HepG2 (cell line): Measurements from ENCODE around the gene SOX9. TPM values are rescaled to one million over a fixed set of nuclear protein-coding genes. Genes with fewer than 3 reads are reported as not detected.

Experiments used
- ARID2 ChIP-seq: sonication (generic); formaldehyde crosslinking; IDR thresholded peaks from 2 replicates; pipeline ENCODE4 v1.8.1; 2022; ENCODE audit warnings: mild to moderate bottlenecking, missing genetic modification reagents, borderline replicate concordance
- DMAP1 ChIP-seq: IDR thresholded peaks from 2 replicates; pipeline ENCODE4 v1.6.1; 2016
- DZIP1 ChIP-seq: sonication (generic); formaldehyde crosslinking; IDR thresholded peaks from 2 replicates; pipeline ENCODE4 v1.5.0; 2020; ENCODE audit warnings: mild to moderate bottlenecking, missing genetic modification reagents
- ELK4 ChIP-seq: sonication (generic); formaldehyde crosslinking; IDR thresholded peaks from 2 replicates; pipeline ENCODE4 v1.9.0; 2021; ENCODE audit warnings: missing genetic modification reagents, borderline replicate concordance
- FOSL2 ChIP-seq: sonication (generic); formaldehyde crosslinking; IDR thresholded peaks from 2 replicates; pipeline ENCODE4 v1.4.0; 2020; ENCODE audit warnings: missing genetic modification reagents
- HOXD1 ChIP-seq: sonication (generic); formaldehyde crosslinking; IDR thresholded peaks from 2 replicates; pipeline ENCODE4 v1.5.0; 2020; ENCODE audit warnings: missing genetic modification reagents
- KAT8 ChIP-seq: IDR thresholded peaks from 2 replicates; pipeline ENCODE4 v1.6.1; 2016; ENCODE audit warnings: missing genetic modification reagents, missing compliant biosample characterization
- PAWR ChIP-seq: sonication (generic); formaldehyde crosslinking; IDR thresholded peaks from 2 replicates; pipeline ENCODE4 v1.4.0; 2020; ENCODE audit warnings: missing genetic modification reagents, mild to moderate bottlenecking, borderline replicate concordance
- PBX3 ChIP-seq: sonication (generic); formaldehyde crosslinking; IDR thresholded peaks from 2 replicates; pipeline ENCODE4 v1.8.1; 2023; ENCODE audit warnings: missing genetic modification reagents, inconsistent platforms, borderline replicate concordance
- POGZ ChIP-seq: sonication (generic); formaldehyde crosslinking; IDR thresholded peaks from 2 replicates; pipeline ENCODE4 v1.4.0; 2020; ENCODE audit warnings: mild to moderate bottlenecking, missing genetic modification reagents
- RBM22 ChIP-seq: fragments of 200-400 bp; formaldehyde crosslinking; optimal IDR thresholded peaks from 2 replicates; pipeline ENCODE3; 2017; ENCODE audit warnings: mild to moderate bottlenecking, low read length, moderate library complexity
- ZBTB3 ChIP-seq: sonication (generic); formaldehyde crosslinking; IDR thresholded peaks from 2 replicates; pipeline ENCODE4 v1.4.0; 2020; ENCODE audit warnings: low read depth, mild to moderate bottlenecking, moderate library complexity, missing genetic modification reagents, borderline replicate concordance
- ZNF124 ChIP-seq: sonication (generic); formaldehyde crosslinking; IDR thresholded peaks from 2 replicates; pipeline ENCODE4 v1.4.0; 2020; ENCODE audit warnings: missing genetic modification reagents
- ZNF296 ChIP-seq: sonication (generic); formaldehyde crosslinking; conservative IDR thresholded peaks from 2 replicates; pipeline ENCODE4 v1.5.0; 2020; ENCODE audit warnings: mild to moderate bottlenecking, missing genetic modification reagents
- ZNF354B ChIP-seq: sonication (generic); formaldehyde crosslinking; IDR thresholded peaks from 2 replicates; pipeline ENCODE4 v1.8.0; 2022; ENCODE audit warnings: mild to moderate bottlenecking, missing genetic modification reagents
- ZNF432 ChIP-seq: sonication (generic); formaldehyde crosslinking; IDR thresholded peaks from 2 replicates; pipeline ENCODE4 v1.5.0; 2020; ENCODE audit warnings: missing genetic modification reagents, mild to moderate bottlenecking, borderline replicate concordance
- ZNF501 ChIP-seq: sonication (generic); formaldehyde crosslinking; IDR thresholded peaks from 2 replicates; pipeline ENCODE4 v1.5.1; 2020; ENCODE audit warnings: mild to moderate bottlenecking, moderate library complexity, missing genetic modification reagents
- ZNF530 ChIP-seq: sonication (generic); formaldehyde crosslinking; IDR thresholded peaks from 2 replicates; pipeline ENCODE4 v1.5.0; 2020; ENCODE audit warnings: low read depth, mild to moderate bottlenecking, missing genetic modification reagents
- ZNF556 ChIP-seq: sonication (generic); formaldehyde crosslinking; IDR thresholded peaks from 2 replicates; pipeline ENCODE4 v1.4.0; 2020; ENCODE audit warnings: mild to moderate bottlenecking, missing genetic modification reagents, borderline replicate concordance
- ZNF770 ChIP-seq: sonication (generic); formaldehyde crosslinking; IDR thresholded peaks from 2 replicates; pipeline ENCODE4 v1.5.0; 2020; ENCODE audit warnings: mild to moderate bottlenecking, missing genetic modification reagents
- ZNF83 ChIP-seq: sonication (generic); formaldehyde crosslinking; IDR thresholded peaks from 2 replicates; pipeline ENCODE4 v1.4.0; 2020; ENCODE audit warnings: missing genetic modification reagents, mild to moderate bottlenecking, borderline replicate concordance
- ZNF850 ChIP-seq: sonication (generic); formaldehyde crosslinking; conservative IDR thresholded peaks from 2 replicates; pipeline ENCODE4 v1.9.0; 2021; ENCODE audit warnings: mild to moderate bottlenecking, missing genetic modification reagents
- ZSCAN29 ChIP-seq: sonication (generic); formaldehyde crosslinking; conservative IDR thresholded peaks from 2 replicates; pipeline ENCODE4 v1.4.0; 2020; ENCODE audit warnings: mild to moderate bottlenecking, missing genetic modification reagents
- polyA plus RNA-seq, 8 experiments: library from polyadenylated mRNA; depleted of rRNA in 3 of 8; stranded (reverse) in 7 of 8; unstranded in 1 of 8; fragments of >200 nt; fragmentation: Illumina TruSeq in 4 of 8; extraction: Trizol in 4 of 8; gene quantifications; 2 replicates each; pipeline versions ENCODE4 v1.2.1 to v1.2.3, GENCODE V29; 2011 to 2016; ENCODE audit warnings: low read depth in 4 of 8, missing spikeins in 1 of 8, mixed read lengths in 1 of 8; ENCODE audit not compliant: insufficient read depth in 1 of 8
- total RNA-seq, 5 experiments: library from RNA; depleted of rRNA; stranded (reverse); fragments of >200 nt; fragmentation: Illumina TruSeq; extraction: Trizol; gene quantifications; 2 replicates each; pipeline ENCODE4 v1.2.3, GENCODE V29; 2016; ENCODE audit warnings: low read depth in 1 of 5

SOX9 gene
- total and polyA plus RNA-seq, 2 of the 13 experiments (the other 11 are each of a cell fraction or from before 2014, with no cell fraction given), result 16.1 to 27.6 TPM

GRCh38 chr17:72121164-72122009 is 567 bp downstream of the SOX9 start (continued):
- TF ChIP-seq KAT8 (no peak), DMAP1 (CRISPR knock-in tag) (no peak), ZNF501 (CRISPR knock-in tag) (peak; percentile 86; the same call in 1 of the 2 replicates), ARID2 (CRISPR knock-in tag) (no peak), HOXD1 (CRISPR knock-in tag) (no peak), ZNF83 (CRISPR knock-in tag) (no peak), ZSCAN29 (CRISPR knock-in tag) (no peak), ZNF354B (no peak), ZNF530 (CRISPR knock-in tag) (0 out of 2 replicates have a peak, but pooled peaks have one; percentile 59), FOSL2 (CRISPR knock-in tag) (peak; percentile 8), ZNF770 (CRISPR knock-in tag) (peak; percentile 41; the same call in 1 of the 2 replicates), ZNF296 (CRISPR knock-in tag) (no peak), RBM22 (peak; percentile 96), ELK4 (no peak), ZNF850 (CRISPR knock-in tag) (peak; percentile 93), ZNF556 (CRISPR knock-in tag) (peak; percentile 41; the same call in 1 of the 2 replicates), POGZ (CRISPR knock-in tag) (peak; percentile 68), DZIP1 (0 out of 2 replicates have a peak, but pooled peaks have one; percentile 80), ZNF432 (no peak), ZBTB3 (no peak), PAWR (CRISPR knock-in tag) (no peak), ZNF124 (CRISPR knock-in tag) (no peak), PBX3 (CRISPR knock-in tag) (no peak)
